GM18861 (cell line): ENCODE results near the gene MROH8.

Experiments
- ATAC-seq: cut with Tn5 transposase; IDR thresholded peaks from one replicate; pipeline ENCODE4 v1.9.1; 2021; ENCODE audit not compliant: unreplicated experiment

Gene MROH8

DNA sequence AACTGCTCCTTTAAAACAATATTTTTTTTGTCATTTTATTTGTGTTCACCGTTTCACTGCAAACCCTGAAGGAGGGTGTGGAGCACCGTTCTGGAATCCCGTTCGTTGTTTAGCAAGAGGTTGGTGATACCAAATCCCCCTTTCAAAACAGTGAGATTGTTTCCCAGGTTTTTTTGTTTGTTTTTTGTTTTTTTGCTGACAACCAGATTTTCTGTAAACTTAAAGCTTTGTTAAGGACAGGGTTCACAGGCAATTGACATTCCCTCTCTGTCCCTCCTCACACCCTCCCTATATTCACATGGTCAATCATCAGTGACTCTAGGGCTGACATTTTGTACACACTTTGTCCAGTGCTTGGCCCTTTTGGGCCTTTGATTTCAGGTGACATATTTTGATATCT is 21.0 kb upstream of the MROH8 start:
- no peak for ATAC-seq

DNA sequence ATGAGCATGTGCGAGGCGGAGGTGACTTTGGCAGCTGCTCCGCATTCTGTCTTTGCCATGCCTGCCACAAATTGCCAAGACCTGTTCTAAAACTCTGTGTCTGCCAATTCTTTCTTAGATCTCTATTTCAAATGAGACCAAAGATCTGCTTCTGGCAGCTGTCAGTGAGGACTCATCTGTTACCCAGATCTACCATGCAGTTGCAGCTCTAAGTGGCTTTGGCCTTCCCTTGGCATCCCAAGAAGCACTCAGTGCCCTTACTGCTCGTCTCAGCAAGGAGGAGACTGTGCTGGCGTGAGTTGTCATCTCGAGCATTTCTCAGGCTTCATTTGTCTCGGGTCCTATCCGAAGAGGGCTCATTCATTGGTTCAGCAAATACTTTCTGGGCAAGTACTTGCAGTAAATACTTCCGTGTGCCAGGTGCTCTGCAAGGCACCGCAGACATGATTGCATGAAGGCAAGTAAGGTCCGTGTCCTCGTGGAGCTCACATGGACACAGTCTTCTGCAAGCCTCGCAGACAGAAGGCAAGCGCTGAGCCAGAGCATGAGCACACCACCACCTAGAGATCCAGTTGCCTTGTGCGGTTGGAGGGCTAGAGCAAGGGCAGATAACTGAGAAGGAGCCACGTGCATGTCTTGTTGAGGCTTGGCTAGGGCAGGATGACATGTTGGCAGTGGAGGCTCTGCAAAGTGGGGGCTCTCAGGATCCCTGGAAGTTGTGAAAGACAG is 19.7 kb upstream of the MROH8 start:
- ATAC-seq: no peak

DNA sequence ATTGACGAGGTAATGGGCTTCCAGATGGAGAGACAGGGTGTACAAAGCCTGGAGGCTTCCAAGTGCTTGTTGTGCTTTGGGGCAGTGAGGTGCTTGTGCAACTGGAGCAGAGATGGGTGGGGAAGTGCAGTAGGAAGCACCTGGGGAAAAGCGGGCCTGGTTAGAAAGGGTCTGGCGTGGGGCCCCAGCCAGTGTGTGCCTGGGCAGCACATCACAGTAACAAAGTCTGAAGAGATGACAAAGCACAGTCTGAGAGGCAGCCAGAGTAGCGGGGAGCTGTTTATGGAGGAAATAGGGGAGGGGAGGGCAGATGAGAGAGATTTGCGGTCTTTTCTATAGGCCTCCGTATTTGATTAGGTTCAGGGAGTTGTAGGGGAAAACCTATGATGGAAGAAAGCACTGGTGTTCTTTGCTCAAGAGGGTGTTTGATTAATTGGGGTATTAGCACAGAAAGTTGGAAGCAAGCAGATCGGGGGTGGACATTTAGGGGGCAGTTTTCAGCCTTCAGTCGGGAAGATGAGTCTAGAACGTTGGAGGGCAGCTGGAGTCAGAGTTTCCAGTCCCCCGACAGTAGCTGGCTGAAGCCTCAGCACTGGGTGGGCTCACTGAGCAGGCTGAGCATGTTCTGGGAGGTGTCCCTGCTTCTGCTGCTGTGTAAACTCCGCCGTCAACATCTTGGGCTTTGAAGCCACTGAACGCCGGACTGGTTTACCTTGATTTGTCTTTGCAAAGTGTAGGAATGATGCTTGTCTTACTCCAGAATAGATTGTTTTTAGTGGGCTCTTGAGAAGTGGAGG is 15.5 kb upstream of the MROH8 start:
- ATAC-seq: no peak

- ATAC-seq: no peak
These were observed 14.5 kb upstream of the MROH8 start for GRCh38 chr20:37193821-37194220.

DNA sequence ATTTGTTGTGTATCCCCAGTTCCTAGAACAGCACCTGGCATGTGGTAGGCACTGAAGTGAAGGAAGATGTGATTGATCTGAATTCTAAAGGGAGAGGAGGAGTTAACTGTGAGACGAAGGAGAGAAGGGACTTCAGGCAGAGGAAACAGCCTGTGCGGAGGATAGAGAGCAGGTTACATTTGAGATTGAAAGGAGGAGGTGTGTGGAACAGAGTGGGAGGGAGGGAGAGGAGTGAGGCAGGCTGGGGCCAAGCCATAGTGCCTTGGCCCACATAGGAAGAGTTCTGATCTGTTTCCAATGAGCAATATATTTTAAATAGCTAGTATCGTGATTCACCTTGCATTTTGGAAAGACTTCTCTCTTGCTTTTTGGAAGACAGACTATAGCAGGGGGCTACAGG is 13.9 kb upstream of the MROH8 start:
- ATAC-seq: no peak

DNA sequence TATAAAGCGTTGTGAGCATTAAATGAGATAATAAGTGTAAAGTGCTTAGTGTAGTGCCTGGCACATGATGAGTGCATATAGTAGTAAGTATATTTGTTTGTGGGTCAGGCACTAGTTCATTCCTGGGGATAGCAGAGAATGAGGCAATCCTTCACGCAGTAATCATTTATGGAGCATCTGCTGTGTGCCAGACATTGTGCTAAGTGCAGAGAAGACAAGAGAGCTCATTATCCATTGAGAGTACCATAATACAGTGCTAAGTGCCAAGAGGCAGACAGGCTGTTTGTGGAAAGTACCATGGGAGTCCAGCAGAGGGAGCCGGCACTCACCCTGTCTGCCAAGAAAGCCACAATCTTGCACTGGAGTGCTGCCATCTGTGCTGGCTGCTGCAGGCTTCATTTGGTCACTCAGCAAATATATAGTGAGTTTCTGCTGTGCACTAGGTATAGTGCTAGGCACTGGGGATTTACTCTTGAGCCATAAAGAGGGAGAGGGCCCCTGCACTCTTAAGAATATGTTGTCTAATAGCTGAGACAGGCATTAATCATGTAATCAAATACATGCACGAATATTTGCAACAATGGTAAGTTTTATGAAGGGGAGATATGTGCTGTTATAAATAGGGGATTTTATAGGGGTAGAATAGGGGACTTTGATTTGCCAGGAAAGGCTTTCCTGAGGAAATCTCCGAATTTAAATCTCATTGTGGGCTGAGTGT is 12.9 kb upstream of the MROH8 start:
- no peak for ATAC-seq

DNA sequence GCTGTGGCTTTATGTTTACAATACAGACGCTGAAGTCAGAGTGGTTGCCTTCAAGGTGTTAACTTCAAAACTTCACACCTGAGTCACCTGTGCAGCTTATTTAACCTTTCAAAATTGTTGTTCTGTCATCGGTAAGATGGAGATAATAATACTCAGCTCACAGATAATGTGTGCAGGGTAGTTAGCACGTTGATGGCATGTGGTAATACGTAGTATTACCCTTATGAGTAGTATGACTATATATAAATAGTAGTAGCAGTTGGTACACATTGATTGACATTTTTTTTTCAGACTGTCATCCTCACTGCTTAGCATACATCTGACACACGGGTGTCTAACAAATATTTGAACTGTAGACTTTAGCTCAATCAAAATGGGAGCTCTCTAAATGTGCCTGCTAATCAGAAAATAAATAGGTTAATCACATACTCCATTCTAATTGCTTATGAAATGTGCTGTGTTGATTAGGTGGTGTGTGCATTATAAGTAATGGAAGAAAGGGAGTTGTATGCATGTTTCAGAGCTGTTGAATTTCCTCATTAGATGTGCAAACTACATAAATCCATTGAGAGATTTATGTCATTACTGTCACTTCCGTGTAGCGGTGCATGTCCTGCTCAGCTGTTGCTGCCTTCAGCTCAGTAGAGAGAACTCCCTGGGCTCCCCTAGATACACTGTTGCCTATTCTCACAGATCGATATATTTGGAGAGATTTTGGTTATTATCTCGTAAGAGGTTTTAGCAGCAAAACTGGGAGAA is 11.2 kb upstream of the MROH8 start:
- no peak for ATAC-seq

DNA sequence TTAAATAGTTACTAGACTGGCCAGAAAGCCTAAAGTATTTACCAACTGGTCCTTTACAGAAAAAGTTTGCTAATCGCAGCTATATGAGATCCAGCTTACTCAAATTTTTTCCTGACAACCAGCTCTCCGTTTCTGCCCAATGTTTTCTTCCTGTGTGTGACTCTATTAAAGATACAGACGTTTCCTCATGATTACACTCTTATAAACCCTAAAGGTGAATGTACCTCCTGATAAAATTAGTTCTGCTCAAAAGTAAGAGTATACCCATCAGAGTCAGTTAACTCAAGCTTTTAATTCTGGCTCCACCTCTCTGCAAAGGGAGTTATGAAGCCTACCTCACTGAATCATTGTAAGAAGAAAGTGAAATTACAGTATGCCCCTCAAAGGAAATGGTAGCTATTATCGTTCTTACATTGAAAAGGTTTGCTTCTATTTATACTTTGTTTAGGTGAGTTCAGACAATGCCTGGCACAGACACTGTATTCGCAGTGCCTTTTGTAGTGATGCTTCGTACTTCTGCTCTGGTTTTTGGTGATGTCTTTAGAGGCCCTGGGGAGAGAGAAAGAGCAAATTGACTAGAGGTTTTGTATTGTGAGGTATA is 10.2 kb upstream of the MROH8 start:
- no peak for ATAC-seq

GRCh38 chr20:37188787-37189186 is 9.4 kb upstream of the MROH8 start:
- ATAC-seq: no peak

DNA sequence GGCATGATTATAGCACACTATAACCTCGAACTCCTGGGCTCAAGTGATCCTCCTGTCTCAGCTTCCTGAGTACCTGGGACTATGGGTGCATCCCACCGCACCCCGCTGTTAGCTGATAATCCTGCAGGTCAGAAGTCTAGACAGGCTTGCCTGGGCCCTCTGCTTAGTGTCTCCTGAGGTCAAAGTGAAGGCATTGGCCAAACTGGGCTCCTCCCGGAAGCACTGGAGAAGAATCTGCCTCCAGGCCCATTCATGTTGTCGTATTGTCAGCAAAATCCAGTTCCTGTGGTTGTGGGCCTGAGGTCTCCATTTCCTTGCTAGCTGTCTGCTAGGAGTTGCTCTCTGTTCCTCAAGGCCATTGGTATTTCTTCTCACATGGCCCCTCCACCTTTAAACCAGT is 6.3 kb upstream of the MROH8 start:
- no peak for ATAC-seq

DNA sequence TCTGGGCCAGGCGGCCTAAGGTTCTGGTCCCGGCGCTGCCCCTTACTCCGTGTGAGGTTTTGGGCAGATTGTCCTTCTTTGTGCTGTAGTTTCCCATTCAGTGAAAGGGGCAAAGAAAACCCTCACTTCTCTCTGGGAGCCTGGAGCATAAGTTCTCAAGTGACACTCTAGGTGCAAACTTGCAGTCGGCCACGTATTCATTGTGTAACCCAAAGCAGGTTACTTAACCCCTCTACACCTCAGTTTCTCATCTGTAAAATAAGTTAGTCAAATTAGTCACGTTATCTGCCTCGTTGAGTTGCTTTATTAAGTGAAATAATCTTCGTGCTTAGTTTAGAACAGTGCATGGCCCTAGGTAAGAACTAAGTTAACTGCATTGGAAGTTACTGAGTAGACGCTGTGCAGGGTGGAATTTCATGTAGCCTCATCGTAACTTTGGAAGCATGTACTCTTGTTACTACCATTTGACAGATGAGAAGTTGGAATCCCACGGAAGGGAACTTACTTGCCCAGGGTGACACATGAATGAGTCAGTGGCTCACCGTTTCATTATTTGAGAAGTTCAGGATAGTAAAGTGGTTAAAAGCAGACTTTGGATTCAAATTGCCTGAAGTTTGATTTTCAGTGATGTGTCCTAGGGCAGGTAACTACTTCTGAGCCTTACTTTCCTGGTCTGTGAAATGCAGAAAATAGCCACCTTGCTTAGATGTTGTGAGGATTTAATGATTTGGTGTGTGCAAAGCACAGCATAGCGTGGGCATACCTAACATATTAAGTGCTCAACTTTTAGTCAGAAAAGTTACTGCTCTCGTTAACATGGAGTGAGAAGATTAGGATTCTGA is 556 bp upstream of the MROH8 start:
- ATAC-seq: no peak

GRCh38 chr20:37172836-37173235 is 6.5 kb downstream of the MROH8 start:
- ATAC-seq: no peak

GRCh38 chr20:37166867-37167266 is 12.5 kb downstream of the MROH8 start:
- no peak for ATAC-seq

DNA sequence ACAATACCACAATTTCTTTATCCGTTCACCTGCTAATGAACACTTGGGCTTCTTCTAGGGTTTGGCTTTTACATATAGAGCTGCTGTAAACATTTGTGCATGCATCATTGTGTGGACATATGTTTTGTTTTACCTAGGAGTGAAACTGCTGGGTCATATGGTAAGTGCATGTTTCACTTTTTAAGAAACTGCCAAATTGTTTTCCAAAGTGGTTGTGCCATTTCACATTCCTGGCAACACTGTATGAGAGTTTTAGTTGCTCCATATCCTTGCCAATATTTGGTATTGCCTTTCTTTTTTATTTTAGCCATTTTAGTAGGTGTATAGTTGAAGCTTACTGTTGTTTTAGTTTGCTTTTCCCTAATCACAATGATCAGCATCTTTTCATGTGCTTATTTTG is 14.3 kb downstream of the MROH8 start:
- no peak for ATAC-seq

DNA sequence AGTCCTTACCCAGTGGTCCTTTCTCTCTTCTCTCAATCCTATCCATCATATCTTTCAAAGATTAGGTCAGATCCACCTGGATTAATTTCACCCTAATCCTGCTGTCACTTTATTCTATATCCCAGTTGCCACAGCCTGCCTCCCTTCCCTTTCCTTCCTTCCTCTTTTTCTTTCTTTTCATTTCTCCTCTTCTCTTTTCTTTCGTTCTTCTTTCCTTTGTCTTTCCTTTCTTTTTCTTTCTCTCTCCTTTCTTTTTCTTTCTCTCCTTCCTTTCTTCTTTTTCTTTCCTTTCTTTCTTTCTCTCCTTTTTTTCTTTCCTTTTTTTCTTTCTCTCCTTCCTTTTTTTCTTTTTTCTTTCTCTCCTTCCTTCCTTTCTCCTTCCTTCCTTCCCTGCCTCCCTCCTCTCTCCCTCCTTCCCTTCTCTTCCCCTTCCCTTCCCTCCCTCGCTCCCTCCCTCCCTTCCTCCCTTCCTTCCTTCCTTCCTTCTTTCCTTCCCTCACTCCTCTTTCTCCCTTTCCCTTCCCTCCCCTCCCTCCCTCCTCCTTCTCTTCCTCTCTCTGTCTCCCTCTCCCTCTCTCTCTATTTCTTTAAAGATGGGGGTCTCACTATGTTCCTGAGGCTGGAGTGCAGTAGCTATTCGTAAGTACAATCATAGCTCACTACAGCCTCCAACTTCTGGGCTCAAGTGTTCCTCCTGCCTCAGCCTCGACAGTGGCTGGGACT is 15.4 kb downstream of the MROH8 start:
- no peak for ATAC-seq

DNA sequence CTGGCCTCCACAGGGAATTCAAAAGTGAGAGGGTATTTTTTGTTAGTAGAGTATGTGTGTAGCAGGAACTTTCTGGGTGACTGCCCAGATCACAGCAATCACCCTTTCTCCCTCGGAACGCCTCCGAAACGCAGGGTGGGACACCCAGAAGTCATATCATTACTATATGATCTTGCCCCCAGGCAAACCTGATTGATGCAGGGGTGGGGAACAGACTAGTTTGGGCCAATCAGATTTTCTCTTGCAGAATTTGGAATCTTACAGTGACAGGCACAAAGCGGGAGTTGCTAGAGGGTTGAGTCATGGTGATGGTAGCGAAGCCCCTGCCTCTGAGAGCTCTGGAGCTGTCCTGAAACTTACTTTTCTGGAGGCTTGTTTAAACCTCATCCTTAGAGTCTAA is 16.7 kb downstream of the MROH8 start:
- ATAC-seq: no peak

DNA sequence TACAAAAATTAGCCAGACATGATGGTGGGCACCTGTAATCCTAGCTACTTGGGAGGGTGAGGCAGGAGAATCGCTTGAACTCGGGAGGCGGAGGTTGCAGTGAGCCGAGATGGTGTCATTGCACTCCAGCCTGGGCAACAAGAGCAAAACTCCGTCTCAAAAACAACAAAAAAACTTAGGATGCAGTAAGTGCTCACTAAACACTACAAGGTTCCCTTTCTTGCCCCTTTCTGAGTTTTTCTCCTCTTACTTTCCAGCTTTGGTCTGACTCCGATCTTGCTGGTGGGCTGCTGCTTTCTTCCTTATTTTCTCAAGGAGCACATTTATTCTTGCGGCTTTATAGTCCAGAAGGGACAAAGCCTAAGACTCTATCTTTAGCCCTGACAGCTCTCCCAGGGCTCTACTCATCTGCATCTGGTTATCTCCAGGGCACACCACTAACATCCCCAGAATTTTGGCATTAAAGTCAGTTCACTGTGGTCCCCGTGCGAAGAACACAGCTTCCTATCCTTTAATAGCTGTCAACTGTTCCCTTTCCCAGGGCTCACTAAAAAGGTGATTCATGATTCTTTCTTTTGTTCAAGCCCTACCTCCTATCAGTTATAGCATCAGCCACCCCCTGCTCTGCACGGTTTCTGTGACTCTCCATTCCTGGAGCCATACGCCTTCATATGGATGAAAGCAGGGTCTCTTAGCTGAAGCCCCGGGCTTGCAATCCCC is 17.4 kb downstream of the MROH8 start:
- ATAC-seq: no peak

DNA sequence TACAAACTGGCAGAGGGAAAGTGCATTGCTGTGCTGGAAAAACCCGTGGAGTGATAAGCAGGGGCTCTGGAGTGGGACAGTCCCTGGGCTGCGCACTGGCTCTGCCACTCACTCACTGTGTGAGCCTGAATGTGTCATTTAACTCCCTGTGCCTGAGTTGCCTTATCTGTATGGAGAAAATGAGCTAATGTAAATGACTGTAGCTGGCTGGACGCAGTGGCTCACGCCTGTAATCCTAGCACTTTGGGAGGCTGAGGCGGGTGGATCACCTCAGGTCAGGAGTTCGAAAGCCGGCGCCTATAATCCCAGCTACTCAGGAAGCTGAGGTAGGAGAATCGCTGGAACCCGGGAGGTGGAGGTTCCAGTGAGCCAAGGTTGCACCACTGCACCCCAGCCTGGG is 18.7 kb downstream of the MROH8 start:
- ATAC-seq: no peak

- ATAC-seq: no peak
These were observed 21.1 kb downstream of the MROH8 start for GRCh38 chr20:37158248-37158647.
